Peyer's patch (tissue), 4 donors: ENCODE measurements around the gene CYP4V2. TPM values are rescaled to one million over a fixed set of nuclear protein-coding genes. Genes with fewer than 3 reads are reported as not detected.

Experiments used
- DNase-seq, 3 donors: peaks; one replicate each; pipeline ENCODE4 v3.0.0-alpha.2; 2017 to 2019
- H3K27ac ChIP-seq, 4 donors: fragments of 200-600 bp; sonication (generic); one replicate each; pipeline ENCODE4 v1.5.1; 2016 to 2019
- H3K27me3 ChIP-seq, 2 donors: fragments of 200-600 bp; sonication (generic); one replicate each; pipeline ENCODE4 v1.5.1; 2019
- H3K36me3 ChIP-seq, 3 donors: fragments of 200-600 bp; sonication (generic); one replicate each; pipeline ENCODE4 v1.5.1; 2016 to 2019
- H3K4me1 ChIP-seq, 4 donors: fragments of 200-600 bp; sonication (generic); one replicate each; pipeline ENCODE4 v1.5.1; 2016 to 2019
- H3K4me3 ChIP-seq, 4 donors: fragments of 200-600 bp; sonication (generic); 1 replicate in 3 of 4; 2 replicates in 1 of 4; pipeline ENCODE4 v1.5.1; 2016 to 2019; ENCODE audit warnings: mild to moderate bottlenecking in 1 of 4
- H3K9me3 ChIP-seq, 4 donors: fragments of 200-600 bp; sonication (generic); one replicate each; pipeline ENCODE4 v1.5.1; 2016 to 2019; ENCODE audit warnings: mild to moderate bottlenecking in 1 of 4
- POLR2A ChIP-seq, 2 donors: fragments of 450-650 bp; IDR thresholded peaks; one replicate each; pipeline ENCODE4 v1.5.1; 2017; ENCODE audit warnings: antibody characterized with exemption in 2 of 2, mild to moderate bottlenecking in 2 of 2, moderate library complexity in 2 of 2
- total RNA-seq, 4 donors: library from RNA; depleted of rRNA; stranded (reverse); fragments of >200 nt; gene quantifications; one replicate each; pipeline ENCODE4 v1.1.0, GENCODE V29; 2016
- TF ChIP-seq, protein P1 (sequence below), 6 experiments: fragments of 450-650 bp in 4 of 6; fragments of 200-600 bp in 2 of 6; sonication (generic) in 1 of 6; IDR thresholded peaks; one replicate each; pipeline ENCODE4 v1.5.1; 2017 to 2019; ENCODE audit warnings: antibody characterized with exemption in 6 of 6, mild to moderate bottlenecking in 3 of 6, moderate library complexity in 1 of 6

CYP4V2 gene
- total RNA-seq, 4 donors from 2014 or later, result 37.1 to 119 (median 94.7) TPM

DNA sequence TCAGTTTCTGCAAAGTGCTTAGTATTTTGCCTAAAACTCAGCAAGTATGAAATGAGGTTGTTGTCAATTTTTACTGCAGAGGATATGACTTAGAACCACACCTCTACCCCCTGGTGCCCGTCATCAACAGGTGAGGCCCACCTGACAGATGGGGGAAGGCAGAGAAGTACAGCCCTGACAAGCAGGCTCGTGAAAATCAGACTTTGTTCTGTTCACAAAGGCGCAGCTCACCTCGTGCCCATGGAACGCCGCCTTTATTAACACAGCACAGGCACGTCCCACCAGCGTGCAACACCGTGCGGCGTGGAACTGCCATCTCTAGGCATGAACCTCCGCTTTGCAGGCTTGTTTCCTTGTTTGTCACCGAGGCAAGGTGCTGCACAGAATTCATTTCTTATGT lies 13.3 kb downstream of the CYP4V2 start:
- Histone ChIP-seq H3K4me1 (no peaks in the 10 kb centered on the region), H3K4me3 (peak overlapping the region in 2 of 4 donors; percentile 26 to 38), H3K9me3 (peaks cover 0 to 2% (median 0%) of the 10 kb centered on the region in 4 donors), H3K27ac (peak overlapping the region in 2 of 4 donors; percentile 79 to 80), H3K36me3 (peaks cover 0 to 15% (median 0%) of the 10 kb centered on the region in 3 donors), H3K27me3 (no peaks in the 10 kb centered on the region)
- TF ChIP-seq, protein P1, sequence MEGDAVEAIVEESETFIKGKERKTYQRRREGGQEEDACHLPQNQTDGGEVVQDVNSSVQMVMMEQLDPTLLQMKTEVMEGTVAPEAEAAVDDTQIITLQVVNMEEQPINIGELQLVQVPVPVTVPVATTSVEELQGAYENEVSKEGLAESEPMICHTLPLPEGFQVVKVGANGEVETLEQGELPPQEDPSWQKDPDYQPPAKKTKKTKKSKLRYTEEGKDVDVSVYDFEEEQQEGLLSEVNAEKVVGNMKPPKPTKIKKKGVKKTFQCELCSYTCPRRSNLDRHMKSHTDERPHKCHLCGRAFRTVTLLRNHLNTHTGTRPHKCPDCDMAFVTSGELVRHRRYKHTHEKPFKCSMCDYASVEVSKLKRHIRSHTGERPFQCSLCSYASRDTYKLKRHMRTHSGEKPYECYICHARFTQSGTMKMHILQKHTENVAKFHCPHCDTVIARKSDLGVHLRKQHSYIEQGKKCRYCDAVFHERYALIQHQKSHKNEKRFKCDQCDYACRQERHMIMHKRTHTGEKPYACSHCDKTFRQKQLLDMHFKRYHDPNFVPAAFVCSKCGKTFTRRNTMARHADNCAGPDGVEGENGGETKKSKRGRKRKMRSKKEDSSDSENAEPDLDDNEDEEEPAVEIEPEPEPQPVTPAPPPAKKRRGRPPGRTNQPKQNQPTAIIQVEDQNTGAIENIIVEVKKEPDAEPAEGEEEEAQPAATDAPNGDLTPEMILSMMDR (IDR thresholded peaks at IDR 0.05), result peak in 1 of 6 experiments; percentile 17
- no peak for TF ChIP-seq POLR2A (IDR thresholded peaks at IDR 0.05)
- peak in 2 of 3 donors; percentile 73 to 76 for DNase-seq

DNA sequence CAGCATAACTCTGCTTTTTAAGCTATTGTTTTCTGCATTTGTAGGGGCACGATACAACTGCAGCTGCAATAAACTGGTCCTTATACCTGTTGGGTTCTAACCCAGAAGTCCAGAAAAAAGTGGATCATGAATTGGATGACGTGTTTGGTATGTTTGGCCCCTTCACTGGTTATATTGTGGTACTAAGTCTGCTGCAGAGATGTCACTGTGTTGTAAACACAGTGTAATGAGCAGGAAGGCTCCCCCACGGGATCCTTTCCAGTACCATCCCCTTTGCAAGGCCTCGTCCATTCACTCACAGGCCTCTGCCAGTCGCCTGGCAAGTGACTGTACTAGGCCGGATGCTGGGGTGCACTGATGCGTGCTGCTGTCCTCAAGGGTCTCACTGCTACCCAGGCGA lies 13.8 kb downstream of the CYP4V2 start:
- no peak for DNase-seq
- Histone ChIP-seq H3K27ac (peak overlapping the region in 1 of 4 donors; percentile 79), H3K4me1 (no peaks in the 10 kb centered on the region), H3K27me3 (no peaks in the 10 kb centered on the region), H3K4me3 (peak overlapping the region in 1 of 4 donors; percentile 38), H3K9me3 (peaks cover 0 to 2% (median 0%) of the 10 kb centered on the region in 4 donors), H3K36me3 (peaks cover 0 to 19% (median 0%) of the 10 kb centered on the region in 3 donors)
- TF ChIP-seq, protein P1 (IDR thresholded peaks at IDR 0.05), result no peak
- no peak for TF ChIP-seq POLR2A (IDR thresholded peaks at IDR 0.05)

DNA sequence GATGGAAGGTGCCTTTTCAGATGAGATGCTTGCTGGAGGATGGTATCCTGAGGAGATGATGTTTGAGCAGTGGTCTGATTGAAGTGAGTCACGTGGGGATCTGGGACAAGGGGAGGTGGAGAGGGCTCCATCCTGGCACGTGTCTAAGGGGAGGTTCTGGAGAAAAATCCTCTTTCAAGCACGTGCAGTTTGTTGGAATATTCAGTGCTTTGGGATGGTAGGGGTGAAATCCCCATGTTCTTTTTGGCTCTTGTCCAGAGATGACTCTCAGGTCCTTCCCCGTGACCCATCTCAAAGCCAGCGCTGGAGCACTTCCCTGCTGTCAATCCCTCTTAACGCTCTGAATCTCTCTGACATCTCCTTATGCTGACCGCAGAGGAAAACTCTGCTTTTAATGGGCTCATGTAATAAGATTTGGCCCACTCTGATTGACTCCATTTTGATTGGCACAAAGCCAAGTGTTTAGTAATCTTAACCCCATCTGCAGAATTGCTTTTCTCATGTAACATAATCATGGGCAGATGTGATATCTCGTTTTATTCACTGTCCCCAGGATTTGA lies 25.2 kb downstream of the CYP4V2 start:
- no peaks in the 10 kb centered on the region for H3K27me3 ChIP-seq
- H3K36me3 ChIP-seq, result peaks cover 0 to 4% (median 0%) of the 10 kb centered on the region in 3 donors
- TF ChIP-seq, protein P1 (IDR thresholded peaks at IDR 0.05), result no peak
- TF ChIP-seq POLR2A (IDR thresholded peaks at IDR 0.05), result no peak
- no peak overlapping the region for H3K27ac ChIP-seq
- no peak for DNase-seq
- no peaks in the 10 kb centered on the region for H3K4me1 ChIP-seq
- no peak overlapping the region for H3K4me3 ChIP-seq
- no peaks in the 10 kb centered on the region for H3K9me3 ChIP-seq

DNA sequence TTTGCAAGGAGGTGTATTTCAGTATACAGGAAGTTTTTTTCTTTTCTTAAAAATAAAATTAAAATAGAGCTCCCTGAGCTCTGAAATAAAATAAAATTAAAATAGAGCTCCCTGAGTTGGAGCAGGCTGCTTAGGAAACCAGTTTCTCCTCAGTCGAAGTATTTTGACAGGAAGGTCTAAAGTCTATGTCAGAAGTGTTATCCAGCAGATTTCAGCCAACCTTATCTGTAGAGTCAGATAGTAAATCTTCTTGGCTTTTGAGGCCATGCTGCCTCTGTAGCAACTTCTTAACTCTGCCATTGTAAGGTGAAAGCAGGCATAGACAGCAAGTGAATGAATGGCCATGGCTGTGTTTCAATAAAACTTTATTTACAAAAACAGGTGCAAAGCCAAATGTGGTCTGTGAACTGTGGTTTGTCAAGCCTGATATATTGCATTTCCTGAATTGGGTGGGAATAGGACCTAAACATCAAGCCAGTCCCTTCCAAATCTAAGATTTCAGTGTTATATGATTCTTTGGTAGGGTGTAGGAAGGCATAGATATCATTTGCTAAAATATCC lies 26.4 kb downstream of the CYP4V2 start:
- no peak overlapping the region for H3K27ac ChIP-seq
- TF ChIP-seq, protein P1 (IDR thresholded peaks at IDR 0.05), result no peak
- TF ChIP-seq POLR2A (IDR thresholded peaks at IDR 0.05), result no peak
- no peak overlapping the region for H3K4me3 ChIP-seq
- no peaks in the 10 kb centered on the region for H3K27me3 ChIP-seq
- H3K4me1 ChIP-seq, result no peaks in the 10 kb centered on the region
- H3K36me3 ChIP-seq, result no peaks in the 10 kb centered on the region
- H3K9me3 ChIP-seq, result no peaks in the 10 kb centered on the region
- DNase-seq, result no peak

DNA sequence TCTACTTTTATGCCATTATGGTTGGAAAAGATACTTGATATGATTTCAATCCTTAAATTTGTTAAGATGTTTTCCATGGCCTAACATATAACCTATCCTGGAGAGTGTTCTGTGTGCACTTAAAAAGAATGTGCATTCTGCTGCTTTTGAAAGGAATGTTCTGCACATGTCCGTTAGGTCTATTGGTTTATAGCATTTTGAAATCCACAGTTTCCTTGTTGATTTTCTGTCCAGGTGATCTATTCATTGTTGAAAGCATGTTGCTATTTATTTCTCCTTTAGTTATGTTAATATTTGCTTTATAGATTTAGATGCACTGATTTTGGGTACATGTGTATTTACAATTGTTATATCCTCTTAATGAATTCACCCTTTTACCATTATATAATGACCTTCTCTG lies 30.3 kb downstream of the CYP4V2 start:
- no peak overlapping the region for H3K27ac ChIP-seq
- no peaks in the 10 kb centered on the region for H3K4me1 ChIP-seq
- no peak overlapping the region for H3K4me3 ChIP-seq
- TF ChIP-seq, protein P1 (IDR thresholded peaks at IDR 0.05), result no peak
- TF ChIP-seq POLR2A (IDR thresholded peaks at IDR 0.05), result no peak
- no peak for DNase-seq
- H3K27me3 ChIP-seq, result no peaks in the 10 kb centered on the region
- H3K9me3 ChIP-seq, result no peaks in the 10 kb centered on the region
- no peaks in the 10 kb centered on the region for H3K36me3 ChIP-seq
